Thymus (tissue), 11 donors: ENCODE results near the gene PKNOX2. TPM values are rescaled to one million over a fixed set of nuclear protein-coding genes. Genes with fewer than 3 reads are reported as not detected.

Experiments used
- DNase-seq, 9 donors: peaks; one replicate each; pipeline ENCODE4 v3.0.0-alpha.2; 2013; ENCODE audit warnings: low spot score in 9 of 9, low read depth in 6 of 9, missing footprints in 1 of 9
- H3K27ac ChIP-seq, 2 donors: one replicate each; pipeline ENCODE4 v1.5.1; 2013; ENCODE audit warnings: control low read depth in 1 of 2, low read depth in 1 of 2, low read length in 1 of 2, mild to moderate bottlenecking in 1 of 2, moderate library complexity in 1 of 2
- H3K27me3 ChIP-seq, 2 donors: one replicate each; pipeline ENCODE4 v1.5.1; 2013; ENCODE audit warnings: low read length in 1 of 2; ENCODE audit not compliant: control insufficient read depth in 2 of 2, insufficient read depth in 1 of 2
- H3K36me3 ChIP-seq, 2 donors: one replicate each; pipeline ENCODE4 v1.5.1; 2013; ENCODE audit warnings: low read length in 1 of 2, mild to moderate bottlenecking in 1 of 2, moderate library complexity in 1 of 2; ENCODE audit not compliant: control insufficient read depth in 2 of 2, insufficient read depth in 2 of 2
- H3K4me1 ChIP-seq, 2 donors: one replicate each; pipeline ENCODE4 v1.5.1; 2013; ENCODE audit warnings: low read length in 2 of 2; ENCODE audit not compliant: control insufficient read depth in 2 of 2, insufficient read depth in 2 of 2
- H3K4me3 ChIP-seq, 2 donors: one replicate each; pipeline ENCODE4 v1.5.1; 2013; ENCODE audit warnings: low read length in 2 of 2, control low read depth in 1 of 2, mild to moderate bottlenecking in 1 of 2
- H3K9me3 ChIP-seq, 2 donors: one replicate each; pipeline ENCODE4 v1.5.1; 2013; ENCODE audit warnings: low read length in 1 of 2, mild to moderate bottlenecking in 1 of 2; ENCODE audit not compliant: control insufficient read depth in 2 of 2, insufficient read depth in 1 of 2
- WGBS: extraction: QIAGEN DNeasy Blood & Tissue Kit; methylation state at CpG from one replicate; pipeline ENCODE4 v1.1.7; 2013; 5-methylcytosine and 5-hydroxymethylcytosine counted together
- polyA plus RNA-seq: library from polyadenylated mRNA; stranded (reverse); fragments of 200-250 nt; gene quantifications from one replicate; pipeline ENCODE4 v1.2.3, GENCODE V29; 2013
- total RNA-seq: library from RNA; stranded (reverse); fragments of 120-200 nt; gene quantifications from one replicate; pipeline ENCODE4 v1.2.4, GENCODE V29; 2013
- donor health status: healthy.

The PKNOX2 gene
- total and polyA plus RNA-seq, 2 donors = 1.3 to 2.2 TPM

- Histone ChIP-seq H3K27me3 (no peaks in the 10 kb centered on the region), H3K4me1 (no peaks in the 10 kb centered on the region), H3K36me3 (no peaks in the 10 kb centered on the region), H3K27ac (no peak overlapping the region), H3K4me3 (no peak overlapping the region), H3K9me3 (no peaks in the 10 kb centered on the region)
- DNase-seq = no peak
- WGBS = 58% methylated on average over 7 of the region's 7 CpGs
Measured at GRCh38 chr11:125297346-125297915, 132.9 kb downstream of the PKNOX2 start.

- Histone ChIP-seq H3K36me3 (no peaks in the 10 kb centered on the region), H3K27me3 (no peaks in the 10 kb centered on the region), H3K9me3 (no peaks in the 10 kb centered on the region), H3K4me3 (no peak overlapping the region), H3K27ac (no peak overlapping the region), H3K4me1 (no peaks in the 10 kb centered on the region)
- 92% methylated on average over 8 of the region's 8 CpGs for WGBS
- no peak for DNase-seq
Measured at GRCh38 chr11:125299061-125299615, 134.6 kb downstream of the PKNOX2 start.

GRCh38 chr11:125299821-125300220 lies 135.3 kb downstream of the PKNOX2 start:
- 93% methylated on average over 9 of the region's 9 CpGs for WGBS

GRCh38 chr11:125300791-125301218 lies 136.3 kb downstream of the PKNOX2 start:
- WGBS = 66% methylated on average over 3 of the region's 3 CpGs
- no peak overlapping the region for H3K27ac ChIP-seq
- H3K36me3 ChIP-seq = no peaks in the 10 kb centered on the region
- H3K9me3 ChIP-seq = no peaks in the 10 kb centered on the region
- DNase-seq = no peak
- peaks cover 0 to 2% of the 10 kb centered on the region in 2 donors for H3K4me1 ChIP-seq
- H3K27me3 ChIP-seq = no peaks in the 10 kb centered on the region
- H3K4me3 ChIP-seq = no peak overlapping the region

More at GRCh38 chr11:125299821-125300220, 135.3 kb downstream of the PKNOX2 start:
- DNase-seq = no peak
- Histone ChIP-seq H3K27me3 (no peaks in the 10 kb centered on the region), H3K4me1 (peaks cover 0 to 2% of the 10 kb centered on the region in 2 donors), H3K27ac (no peak overlapping the region), H3K9me3 (no peaks in the 10 kb centered on the region), H3K4me3 (no peak overlapping the region), H3K36me3 (no peaks in the 10 kb centered on the region)

GRCh38 chr11:125301346-125301745 lies 136.8 kb downstream of the PKNOX2 start:
- no peak overlapping the region for H3K27ac ChIP-seq
- DNase-seq = no peak
- H3K4me3 ChIP-seq = no peak overlapping the region
- H3K36me3 ChIP-seq = no peaks in the 10 kb centered on the region
- H3K27me3 ChIP-seq = no peaks in the 10 kb centered on the region
- H3K9me3 ChIP-seq = no peaks in the 10 kb centered on the region
- H3K4me1 ChIP-seq = peaks cover 0 to 2% of the 10 kb centered on the region in 2 donors
- WGBS = 89% methylated on average over 3 of the region's 3 CpGs

- no peak overlapping the region for H3K4me3 ChIP-seq
- no peak overlapping the region for H3K27ac ChIP-seq
- WGBS = 95% methylated on average over 5 of the region's 5 CpGs
- H3K4me1 ChIP-seq = peaks cover 0 to 4% of the 10 kb centered on the region in 2 donors
- DNase-seq = no peak
- no peaks in the 10 kb centered on the region for H3K36me3 ChIP-seq
- H3K27me3 ChIP-seq = no peaks in the 10 kb centered on the region
- H3K9me3 ChIP-seq = no peaks in the 10 kb centered on the region
Measured at GRCh38 chr11:125303186-125303585, 138.6 kb downstream of the PKNOX2 start.

- peaks cover 0 to 4% of the 10 kb centered on the region in 2 donors for H3K4me1 ChIP-seq
- no peak for DNase-seq
- H3K27me3 ChIP-seq = no peaks in the 10 kb centered on the region
- no peak overlapping the region for H3K4me3 ChIP-seq
- H3K9me3 ChIP-seq = no peaks in the 10 kb centered on the region
- no peaks in the 10 kb centered on the region for H3K36me3 ChIP-seq
- no peak overlapping the region for H3K27ac ChIP-seq
- 92% methylated on average over 5 of the region's 5 CpGs for WGBS
Measured at GRCh38 chr11:125303694-125304093, 139.1 kb downstream of the PKNOX2 start.

GRCh38 chr11:125304136-125304535 lies 139.6 kb downstream of the PKNOX2 start:
- H3K9me3 ChIP-seq = no peaks in the 10 kb centered on the region
- H3K27ac ChIP-seq = no peak overlapping the region
- 83% methylated on average over 7 of the region's 7 CpGs for WGBS
- H3K27me3 ChIP-seq = no peaks in the 10 kb centered on the region
- H3K4me1 ChIP-seq = peaks cover 0 to 4% of the 10 kb centered on the region in 2 donors
- no peak for DNase-seq
- H3K4me3 ChIP-seq = no peak overlapping the region
- no peaks in the 10 kb centered on the region for H3K36me3 ChIP-seq

- DNase-seq = no peak
- Histone ChIP-seq H3K4me1 (peaks cover 0 to 4% of the 10 kb centered on the region in 2 donors), H3K36me3 (no peaks in the 10 kb centered on the region), H3K27me3 (no peaks in the 10 kb centered on the region), H3K9me3 (no peaks in the 10 kb centered on the region), H3K4me3 (no peak overlapping the region), H3K27ac (no peak overlapping the region)
- 92% methylated on average over 9 of the region's 9 CpGs for WGBS
Measured at GRCh38 chr11:125304876-125305275, 140.3 kb downstream of the PKNOX2 start.
